Bone marrow (tissue), 2 donors: ENCODE results near the gene THAP9.
"Not testable (repeated sequence)": the region's sequence is repeated elsewhere in the genome, so short reads cannot be mapped to it uniquely, and the experiment has no call there.

Experiments used
- DNase-seq, 2 donors: peaks; one replicate each; lab custom pipeline; 2025; lab: John Stamatoyannopoulos, UW

The THAP9 gene

GRCh38 chr4:82896755-82897154, 3.8 kb upstream of the THAP9 start:
- no peak for DNase-seq

GRCh38 chr4:82898322-82899243, 2.0 kb upstream of the THAP9 start:
- DNase-seq = no peak

GRCh38 chr4:82899374-82900065, 1.0 kb upstream of the THAP9 start:
- no peak for DNase-seq

- DNase-seq = no peak
These were observed 497 bp upstream of the THAP9 start for GRCh38 chr4:82900066-82900410.

DNA sequence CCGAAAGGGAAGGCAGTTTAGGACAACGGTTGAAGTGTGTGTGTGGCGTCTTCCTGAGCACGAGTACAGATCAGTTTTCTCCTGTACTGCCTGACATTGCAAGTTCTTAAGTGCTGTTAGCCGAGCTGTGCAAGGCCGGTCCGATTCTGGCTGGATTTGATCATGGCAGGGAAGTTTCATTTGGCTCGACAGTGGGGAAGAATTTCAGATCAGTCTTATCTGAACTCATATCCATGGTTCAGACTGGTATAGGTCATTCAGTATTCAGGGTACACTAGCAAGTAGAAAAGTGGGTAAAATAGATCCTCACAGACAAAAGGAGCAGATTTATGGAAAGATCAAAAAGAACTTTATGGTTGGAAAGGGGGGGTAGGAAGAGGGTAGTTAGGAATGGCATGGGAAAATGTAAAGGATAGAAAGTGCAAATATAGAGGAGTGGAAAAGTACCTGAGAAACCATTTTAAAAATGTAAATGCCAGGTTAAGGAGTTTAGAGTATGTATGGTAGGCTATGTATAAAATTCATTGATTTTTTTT, 716 bp downstream of the THAP9 start:
- no peak for DNase-seq

GRCh38 chr4:82903737-82904136, 3.2 kb downstream of the THAP9 start:
- DNase-seq = no peak

DNA sequence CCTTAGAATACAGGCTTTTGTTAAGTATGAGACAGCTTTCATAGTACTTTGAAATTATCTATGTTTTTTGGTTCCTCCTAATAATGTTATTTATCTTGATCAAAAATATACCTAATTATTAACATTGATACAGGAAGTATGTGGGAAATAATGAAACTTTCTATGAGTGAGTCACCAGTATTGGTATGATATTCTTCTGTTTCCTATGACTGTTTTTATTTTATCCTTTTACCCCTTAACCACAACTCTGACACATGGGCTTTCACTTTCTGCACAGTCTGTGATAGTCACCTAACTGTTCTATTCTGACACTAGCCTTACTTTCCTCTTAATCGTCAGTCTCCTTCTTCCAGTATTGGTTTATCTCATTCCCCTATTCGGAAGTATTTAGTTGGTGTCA, 4.7 kb downstream of the THAP9 start:
- DNase-seq = peak in 1 of 2 donors; percentile 89

DNA sequence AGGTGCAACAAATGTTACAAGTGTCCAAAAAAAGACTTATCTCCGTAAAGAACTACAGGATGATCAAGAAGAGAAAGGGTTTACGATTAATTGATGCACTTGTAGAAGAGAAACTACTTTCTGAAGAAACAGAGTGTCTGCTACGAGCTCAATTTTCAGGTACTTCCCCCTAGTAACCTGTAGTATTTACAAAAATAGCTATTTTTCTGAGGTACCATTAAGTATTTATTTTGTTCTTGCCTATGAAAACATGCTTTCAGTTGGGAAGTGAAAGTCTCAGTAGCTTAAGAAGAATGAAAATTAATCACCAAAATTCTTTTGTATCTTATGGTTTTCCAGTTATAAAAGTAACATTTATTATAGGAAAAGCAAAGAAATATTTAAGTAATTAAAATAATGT, 5.9 kb downstream of the THAP9 start:
- DNase-seq = no peak

DNA sequence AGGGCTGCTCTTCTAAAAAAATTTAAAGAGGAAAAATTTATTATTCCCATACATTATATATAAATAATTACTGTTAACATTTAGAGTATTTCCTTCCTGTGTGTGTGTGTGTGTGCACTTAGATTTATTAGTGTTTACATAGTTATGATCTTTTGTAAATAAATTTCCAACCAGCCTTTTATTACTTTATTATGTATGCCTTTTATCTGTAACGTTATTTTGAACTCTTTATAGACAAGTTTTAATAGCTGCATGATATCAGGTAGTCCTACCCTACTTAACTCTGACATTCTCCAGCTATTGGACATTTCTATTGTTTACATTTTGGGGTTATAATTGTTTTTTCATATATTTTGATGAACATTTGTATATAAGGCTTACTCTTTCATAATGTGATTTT, 8.8 kb downstream of the THAP9 start:
- no peak for DNase-seq

- no peak for DNase-seq
These were observed 12.8 kb downstream of the THAP9 start for GRCh38 chr4:82913305-82913704.

GRCh38 chr4:82913968-82914367, 13.4 kb downstream of the THAP9 start:
- DNase-seq = not testable (repeated sequence)

- no peak for DNase-seq
These were observed 17.6 kb downstream of the THAP9 start for GRCh38 chr4:82918091-82918490.

DNA sequence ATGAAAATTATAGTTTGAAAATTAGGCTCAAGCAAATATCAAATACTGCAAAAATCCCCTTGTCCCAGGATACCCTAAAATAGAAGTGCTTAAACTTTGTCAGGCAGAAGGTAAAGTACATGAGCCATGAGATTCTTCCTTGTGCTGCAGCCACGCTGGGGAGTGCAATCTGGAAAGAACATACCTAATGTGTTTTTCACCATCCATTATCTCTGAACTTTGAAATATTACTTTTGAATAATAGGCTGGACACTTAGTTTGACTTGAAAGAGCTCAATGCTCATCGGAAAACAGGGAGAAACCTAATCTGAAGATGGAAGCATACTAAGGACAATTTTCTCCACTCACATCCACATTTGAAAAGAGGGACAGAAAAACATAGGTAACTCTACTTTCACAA, 18.9 kb downstream of the THAP9 start:
- no peak for DNase-seq

DNA sequence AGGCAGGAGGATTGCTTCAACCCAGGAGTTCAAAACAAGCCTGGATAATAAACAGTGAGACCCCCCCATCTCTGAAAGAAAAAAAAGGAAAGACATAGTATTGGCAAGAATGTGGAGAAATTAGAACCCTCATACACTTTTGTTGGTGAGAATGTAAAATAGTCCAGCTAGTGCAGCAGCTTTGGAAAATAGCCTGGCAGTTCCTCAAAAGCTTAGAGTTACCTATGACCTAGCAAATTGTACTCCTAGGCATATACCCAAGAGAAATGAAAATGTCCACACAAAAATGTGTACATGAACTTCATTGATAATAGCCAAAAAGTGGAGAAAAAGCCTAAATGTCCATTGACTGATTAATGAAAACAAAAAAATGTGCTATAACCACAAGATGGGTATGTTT, 21.3 kb downstream of the THAP9 start:
- DNase-seq = no peak

GRCh38 chr4:82930848-82931755, 30.6 kb downstream of the THAP9 start:
- no peak for DNase-seq

- DNase-seq = no peak
These were observed 33.9 kb downstream of the THAP9 start for GRCh38 chr4:82934441-82934840.

DNA sequence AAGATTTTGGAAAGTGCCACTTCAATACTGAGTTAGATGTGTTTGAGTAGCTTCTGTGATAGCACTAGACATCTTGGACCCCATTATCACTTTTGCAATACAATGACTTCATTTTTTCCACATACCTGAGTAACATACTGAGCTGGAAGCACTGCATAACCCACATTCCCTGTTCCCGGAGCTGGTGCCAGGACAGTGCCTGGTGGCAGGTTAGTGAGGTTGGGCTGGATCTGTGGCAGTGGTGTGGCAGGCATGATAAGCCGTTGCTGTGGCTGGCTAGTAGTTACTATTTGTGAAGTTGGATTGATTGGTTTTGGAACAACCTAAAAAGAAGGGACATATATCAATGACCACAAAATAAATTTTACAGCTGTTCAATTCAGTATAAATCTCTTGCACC, 38.9 kb downstream of the THAP9 start:
- no peak for DNase-seq

GRCh38 chr4:82947498-82947897, 47.0 kb downstream of the THAP9 start:
- no peak for DNase-seq

- no peak for DNase-seq
These were observed 48.2 kb downstream of the THAP9 start for GRCh38 chr4:82948647-82949204.

DNA sequence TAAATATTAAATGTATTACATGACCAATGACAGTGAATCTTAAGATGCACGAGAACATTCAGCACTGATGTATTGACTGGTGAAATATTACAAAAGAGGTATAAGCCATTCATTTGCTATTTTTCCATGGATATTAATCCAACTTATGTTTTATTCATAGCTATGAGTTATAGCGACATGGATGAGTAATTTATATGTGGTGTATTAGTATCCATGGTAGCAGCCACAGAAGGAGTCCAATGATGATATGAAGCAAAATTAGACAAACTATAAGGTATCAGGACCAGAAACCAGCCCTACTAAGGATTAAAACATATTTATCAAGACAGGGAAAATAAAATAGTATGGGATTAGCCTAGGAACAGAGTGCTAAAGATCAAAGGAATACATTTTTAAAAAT, 50.7 kb downstream of the THAP9 start:
- no peak for DNase-seq

DNA sequence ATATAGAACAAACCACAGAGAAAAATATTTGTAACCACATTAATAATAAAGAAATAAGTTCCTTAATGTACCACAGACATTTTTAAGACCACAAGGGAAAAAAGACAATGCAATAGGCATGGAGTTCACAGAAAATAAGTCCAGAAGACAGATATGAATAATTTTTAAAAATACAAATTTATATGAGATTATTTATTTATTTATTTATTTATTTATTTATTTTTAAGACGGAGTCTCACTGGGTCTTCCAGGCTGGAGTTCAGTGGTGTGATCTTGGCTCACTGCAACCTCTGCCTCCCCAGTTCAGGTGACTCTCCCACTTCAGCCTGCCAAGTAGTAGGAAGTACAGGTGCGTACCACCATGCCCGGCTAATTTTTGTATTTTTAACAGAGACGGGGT, 53.7 kb downstream of the THAP9 start:
- DNase-seq = no peak

GRCh38 chr4:82957045-82957444, 56.5 kb downstream of the THAP9 start:
- no peak for DNase-seq
